Smooth muscle cell (in vitro differentiated cells): ENCODE measurements around the gene MYO1B. TPM values are rescaled to one million over a fixed set of nuclear protein-coding genes. Genes with fewer than 3 reads are reported as not detected.

Experiments
- DNase-seq: peaks from one replicate; lab custom pipeline; 2025; ENCODE audit not compliant: unreplicated experiment; lab: John Stamatoyannopoulos, UW
- H2AFZ ChIP-seq: fragments of 200-600 bp; sonication (generic); 2 replicates; pipeline ENCODE4 v1.6.0; 2016; ENCODE audit warnings: antibody characterized with exemption, low read depth, mild to moderate bottlenecking
- H3F3A ChIP-seq: fragments of 200-600 bp; sonication (generic); 2 replicates; pipeline ENCODE4 v1.6.0; 2017; ENCODE audit warnings: antibody characterized with exemption, low read depth
- H3K27ac ChIP-seq: fragments of 200-600 bp; sonication (generic); 2 replicates; pipeline ENCODE4 v1.5.1; 2016; ENCODE audit warnings: low read depth, mild to moderate bottlenecking
- H3K27me3 ChIP-seq: fragments of 200-600 bp; sonication (generic); 2 replicates; pipeline ENCODE4 v1.6.1; 2016; ENCODE audit warnings: low read depth, mild to moderate bottlenecking
- H3K36me3 ChIP-seq: fragments of 200-600 bp; sonication (generic); 2 replicates; pipeline ENCODE4 v1.5.1; 2016; ENCODE audit warnings: low read depth
- H3K4me1 ChIP-seq: fragments of 200-600 bp; sonication (generic); 2 replicates; pipeline ENCODE4 v1.5.1; 2016; ENCODE audit warnings: low read depth
- H3K4me2 ChIP-seq: fragments of 200-600 bp; sonication (generic); 2 replicates; pipeline ENCODE4 v1.6.0; 2016; ENCODE audit warnings: mild to moderate bottlenecking
- H3K4me3 ChIP-seq: fragments of 200-600 bp; sonication (generic); 2 replicates; pipeline ENCODE4 v1.5.1; 2016; ENCODE audit warnings: mild to moderate bottlenecking
- H3K79me2 ChIP-seq: fragments of 200-600 bp; sonication (generic); 2 replicates; pipeline ENCODE4 v1.6.0; 2016; ENCODE audit warnings: low read depth, mild to moderate bottlenecking
- H3K9ac ChIP-seq: fragments of 200-600 bp; sonication (generic); 2 replicates; pipeline ENCODE4 v1.6.0; 2016; ENCODE audit warnings: low read depth
- H3K9me3 ChIP-seq: fragments of 200-600 bp; sonication (generic); replicated peaks from 2 replicates; pipeline ENCODE4 v1.5.1; 2016; ENCODE audit warnings: low read depth
- H4K20me1 ChIP-seq: fragments of 200-600 bp; sonication (generic); 2 replicates; pipeline ENCODE4 v1.6.0; 2016; ENCODE audit warnings: low read depth
- WGBS: methylation state at CpG from one replicate; pipeline ENCODE4 v1.1.7; 2016; ENCODE audit warnings: low lambda C conversion rate; 5-methylcytosine and 5-hydroxymethylcytosine counted together
- polyA plus RNA-seq: library from polyadenylated mRNA; unstranded; fragments of >200 nt; fragmentation: Nextera tagmentation; extraction: Ambion mirVana; gene quantifications from 2 replicates; pipeline ENCODE4 v1.2.1, GENCODE V29; 2016
- total RNA-seq: library from RNA; depleted of rRNA; stranded (reverse); fragments of >200 nt; gene quantifications from 2 replicates; pipeline ENCODE4 v1.2.3, GENCODE V29; 2014
- TF ChIP-seq, protein P1 (sequence below): fragments of 200-600 bp; sonication (generic); IDR thresholded peaks from 2 replicates; pipeline ENCODE4 v1.5.1; 2017; ENCODE audit warnings: borderline replicate concordance, mild to moderate bottlenecking, antibody characterized with exemption; ENCODE audit not compliant: insufficient read depth, poor library complexity, severe bottlenecking

The MYO1B gene
- total and polyA plus RNA-seq, 2 experiments from 2014 or later: 58.8 to 133 TPM

- H2AFZ ChIP-seq: no peak overlapping the region
- no peaks in the 10 kb centered on the region for H3K27me3 ChIP-seq
- no peaks in the 10 kb centered on the region for H3K9me3 ChIP-seq
- H3K4me2 ChIP-seq: peak overlapping the region; percentile 26
- TF ChIP-seq, protein P1, sequence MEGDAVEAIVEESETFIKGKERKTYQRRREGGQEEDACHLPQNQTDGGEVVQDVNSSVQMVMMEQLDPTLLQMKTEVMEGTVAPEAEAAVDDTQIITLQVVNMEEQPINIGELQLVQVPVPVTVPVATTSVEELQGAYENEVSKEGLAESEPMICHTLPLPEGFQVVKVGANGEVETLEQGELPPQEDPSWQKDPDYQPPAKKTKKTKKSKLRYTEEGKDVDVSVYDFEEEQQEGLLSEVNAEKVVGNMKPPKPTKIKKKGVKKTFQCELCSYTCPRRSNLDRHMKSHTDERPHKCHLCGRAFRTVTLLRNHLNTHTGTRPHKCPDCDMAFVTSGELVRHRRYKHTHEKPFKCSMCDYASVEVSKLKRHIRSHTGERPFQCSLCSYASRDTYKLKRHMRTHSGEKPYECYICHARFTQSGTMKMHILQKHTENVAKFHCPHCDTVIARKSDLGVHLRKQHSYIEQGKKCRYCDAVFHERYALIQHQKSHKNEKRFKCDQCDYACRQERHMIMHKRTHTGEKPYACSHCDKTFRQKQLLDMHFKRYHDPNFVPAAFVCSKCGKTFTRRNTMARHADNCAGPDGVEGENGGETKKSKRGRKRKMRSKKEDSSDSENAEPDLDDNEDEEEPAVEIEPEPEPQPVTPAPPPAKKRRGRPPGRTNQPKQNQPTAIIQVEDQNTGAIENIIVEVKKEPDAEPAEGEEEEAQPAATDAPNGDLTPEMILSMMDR: no peak
- H3K4me3 ChIP-seq: no peak overlapping the region
- H3K9ac ChIP-seq: no peak overlapping the region
- peaks cover 96% of the 10 kb centered on the region for H3K79me2 ChIP-seq
- peaks cover 97% of the 10 kb centered on the region for H4K20me1 ChIP-seq
- H3K36me3 ChIP-seq: no peaks in the 10 kb centered on the region
- H3K4me1 ChIP-seq: peaks cover 10% of the 10 kb centered on the region
- H3F3A ChIP-seq: no peaks in the 10 kb centered on the region
- H3K27ac ChIP-seq: peak overlapping the region; percentile 42
- DNase-seq: no peak
- 81% methylated on average over 5 of the region's 5 CpGs for WGBS
These were observed 31.7 kb downstream of the MYO1B start for GRCh38 chr2:191276792-191277465.

DNA sequence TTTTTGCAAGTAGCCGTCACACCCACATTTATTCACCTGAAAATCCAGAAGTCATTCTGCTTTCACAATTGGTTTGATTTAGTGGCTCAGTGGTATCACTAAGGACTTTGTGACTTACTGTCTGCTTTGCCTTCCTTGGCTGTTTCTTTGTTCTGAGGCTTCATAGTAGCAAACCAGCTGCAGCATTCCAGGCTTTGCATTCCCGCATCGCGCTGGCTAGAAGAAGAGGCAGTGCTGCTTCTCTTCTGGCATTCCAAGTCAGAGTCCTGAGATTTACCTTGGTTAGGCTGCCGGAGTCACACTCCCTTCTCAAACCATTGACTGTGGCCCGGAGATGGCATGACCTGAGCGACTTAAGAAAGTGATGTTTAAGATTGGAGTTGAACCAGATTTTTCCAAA is 35.1 kb downstream of the MYO1B start:
- TF ChIP-seq, protein P1: no peak
- Histone ChIP-seq H3K4me1 (peaks cover 10% of the 10 kb centered on the region), H3F3A (no peaks in the 10 kb centered on the region), H3K4me3 (no peak overlapping the region), H3K79me2 (peaks cover 93% of the 10 kb centered on the region), H3K36me3 (no peaks in the 10 kb centered on the region), H3K27me3 (no peaks in the 10 kb centered on the region), H3K9ac (no peak overlapping the region), H4K20me1 (peaks cover 84% of the 10 kb centered on the region), H3K4me2 (no peak overlapping the region), H2AFZ (no peak overlapping the region), H3K27ac (no peak overlapping the region), H3K9me3 (no peaks in the 10 kb centered on the region)
- no peak for DNase-seq
- WGBS: 76% methylated on average over 7 of the region's 7 CpGs

DNA sequence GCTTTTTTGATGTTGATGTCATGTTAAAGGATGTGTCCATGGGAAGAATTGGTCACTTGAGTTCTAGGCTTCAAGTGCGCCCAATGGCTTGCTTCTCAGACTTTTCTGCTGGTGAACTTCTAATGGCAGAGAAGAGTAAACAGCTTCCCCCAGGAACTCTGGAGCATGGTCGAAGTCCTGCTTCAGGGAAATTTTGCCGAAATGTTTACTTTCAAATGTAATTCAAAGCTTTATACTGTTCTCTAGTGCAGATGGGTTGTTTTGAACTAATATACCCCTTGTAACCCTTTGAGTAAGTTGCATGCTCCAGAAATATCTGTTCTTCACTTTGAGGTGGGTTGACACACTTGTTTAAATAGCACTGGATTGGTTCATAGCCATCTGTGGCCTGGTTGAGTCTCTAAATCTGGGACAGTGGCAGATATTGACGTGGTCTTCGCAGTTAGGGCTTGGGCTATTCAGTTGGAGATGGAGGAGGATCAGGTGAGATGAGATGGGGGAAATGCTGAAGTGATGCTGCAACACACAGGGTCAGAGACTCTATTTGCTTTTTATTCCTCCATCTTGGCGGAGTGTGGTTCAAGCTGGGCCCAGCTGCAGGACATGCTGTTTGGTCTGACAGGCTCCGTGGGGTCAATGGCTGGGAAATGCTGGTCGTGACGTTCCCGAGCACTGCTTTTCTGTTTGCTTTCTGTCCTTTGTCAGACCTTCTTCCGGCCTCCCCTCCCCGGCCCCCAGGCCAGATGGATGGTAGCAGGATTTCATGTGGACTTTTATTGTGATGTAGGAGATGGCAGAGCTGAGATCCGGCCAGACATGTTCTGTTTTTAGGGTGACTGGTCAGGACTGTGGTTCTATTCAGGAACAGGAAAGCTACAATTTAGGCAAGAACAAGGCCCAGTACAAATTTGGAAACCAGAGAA is 35.9 kb downstream of the MYO1B start:
- H3K4me2 ChIP-seq: no peak overlapping the region
- H4K20me1 ChIP-seq: peaks cover 83% of the 10 kb centered on the region
- H3K36me3 ChIP-seq: no peaks in the 10 kb centered on the region
- H3K79me2 ChIP-seq: peaks cover 93% of the 10 kb centered on the region
- H2AFZ ChIP-seq: no peak overlapping the region
- no peaks in the 10 kb centered on the region for H3K9me3 ChIP-seq
- H3K9ac ChIP-seq: no peak overlapping the region
- peaks cover 10% of the 10 kb centered on the region for H3K4me1 ChIP-seq
- H3K27me3 ChIP-seq: no peaks in the 10 kb centered on the region
- 77% methylated on average over 13 of the region's 13 CpGs for WGBS
- DNase-seq: no peak
- TF ChIP-seq, protein P1: no peak
- no peak overlapping the region for H3K4me3 ChIP-seq
- H3K27ac ChIP-seq: no peak overlapping the region
- H3F3A ChIP-seq: no peaks in the 10 kb centered on the region
